DND-41 (cell line): ENCODE data around the gene FGL2.
A peak's percentile ranks its signal among the peaks of the same experiment; 100 is the strongest.
"Not testable (repeated sequence)": the region's sequence is repeated elsewhere in the genome, so short reads cannot be mapped to it uniquely, and the experiment has no call there.

Source experiments
- ATAC-seq: fragments of 200-7000 bp; cut with Tn5 transposase; 3 replicates; pipeline ENCODE4 v1.9.1; 2021; ENCODE audit warnings: low read depth; ENCODE audit not compliant: insufficient read depth
- DNase-seq: peaks from one replicate; pipeline ENCODE4 v3.0.0-alpha.2; 2020
- H2AFZ ChIP-seq: 2 replicates; pipeline ENCODE4 v1.6.0; 2012; ENCODE audit warnings: low read depth, low read length
- H3K27ac ChIP-seq: 2 replicates; pipeline ENCODE4 v1.5.1; 2012; ENCODE audit warnings: low read length, inconsistent platforms
- H3K27me3 ChIP-seq: fragments of 200-600 bp; sonication (generic); 2 replicates; pipeline ENCODE4 v1.6.0; 2012; ENCODE audit warnings: low read length, mild to moderate bottlenecking, inconsistent platforms; ENCODE audit not compliant: insufficient read depth, poor library complexity
- H3K36me3 ChIP-seq: 2 replicates; pipeline ENCODE4 v1.5.1; 2012; ENCODE audit warnings: low read length, inconsistent platforms; ENCODE audit not compliant: insufficient read depth
- H3K4me1 ChIP-seq: 2 replicates; pipeline ENCODE4 v1.5.1; 2012; ENCODE audit warnings: mild to moderate bottlenecking, low read length; ENCODE audit not compliant: insufficient read depth
- H3K4me2 ChIP-seq: 2 replicates; pipeline ENCODE4 v1.6.0; 2012; ENCODE audit warnings: mild to moderate bottlenecking, moderate library complexity, low read length, inconsistent platforms; ENCODE audit not compliant: insufficient read depth
- H3K4me3 ChIP-seq, 2 experiments: fragments of 200-600 bp in 1 of 2; shearing (Covaris generic) in 1 of 2; 2 replicates each; pipeline ENCODE4 v1.5.1; 2012 to 2016; ENCODE audit warnings: inconsistent platforms in 2 of 2, low read length in 2 of 2, mild to moderate bottlenecking in 2 of 2, low read depth in 1 of 2, moderate library complexity in 1 of 2
- H3K79me2 ChIP-seq: 2 replicates; pipeline ENCODE4 v1.6.0; 2012; ENCODE audit warnings: low read length, inconsistent platforms; ENCODE audit not compliant: insufficient read depth
- H3K9ac ChIP-seq: 2 replicates; pipeline ENCODE4 v1.6.0; 2012; ENCODE audit warnings: low read depth, mild to moderate bottlenecking, inconsistent platforms, low read length, moderate library complexity
- H3K9me3 ChIP-seq: 2 replicates; pipeline ENCODE4 v1.5.1; 2012; ENCODE audit warnings: low read length, moderate library complexity, mild to moderate bottlenecking, inconsistent platforms; ENCODE audit not compliant: insufficient read depth, severe bottlenecking
- H4K20me1 ChIP-seq: 2 replicates; pipeline ENCODE4 v1.6.0; 2012; ENCODE audit warnings: low read length; ENCODE audit not compliant: insufficient read depth
- CTCF ChIP-seq: IDR thresholded peaks from 2 replicates; pipeline ENCODE4 v1.5.1; 2012; ENCODE audit warnings: borderline replicate concordance, low read length, moderate library complexity, mild to moderate bottlenecking; ENCODE audit not compliant: poor library complexity, severe bottlenecking; ENCODE audit errors: extremely low read depth
- EZH2 ChIP-seq: IDR thresholded peaks from 3 replicates; pipeline ENCODE4 v1.6.1; 2012; ENCODE audit warnings: borderline replicate concordance, low read depth, mild to moderate bottlenecking, moderate library complexity, low read length, inconsistent platforms; ENCODE audit not compliant: severe bottlenecking

Gene FGL2

GRCh38 chr7:77223261-77223660 is 23.6 kb upstream of the FGL2 start:
- Histone ChIP-seq H3K79me2 (no peaks in the 10 kb centered on the region), H3K4me1 (peaks cover 25% of the 10 kb centered on the region), H3K9ac (no peak overlapping the region), H3K27me3 (no peaks in the 10 kb centered on the region), H3K9me3 (peaks cover 6% of the 10 kb centered on the region), H4K20me1 (no peaks in the 10 kb centered on the region), H3K27ac (peak overlapping the region; percentile 44), H3K4me3 (no peak overlapping the region), H3K36me3 (no peaks in the 10 kb centered on the region), H2AFZ (peak overlapping the region; percentile 5; the same call in 1 of the 2 replicates), H3K4me2 (no peak overlapping the region; the same call in 1 of the 2 replicates)
- ATAC-seq = peak; percentile 75
- TF ChIP-seq CTCF (no peak), EZH2 (no peak)
- DNase-seq = peak; percentile 49

GRCh38 chr7:77222819-77223218 is 23.2 kb upstream of the FGL2 start:
- H3K4me2 ChIP-seq = no peak overlapping the region
- H3K4me3 ChIP-seq = no peak overlapping the region
- no peaks in the 10 kb centered on the region for H3K79me2 ChIP-seq
- H3K36me3 ChIP-seq = no peaks in the 10 kb centered on the region
- DNase-seq (peak; percentile 41), ATAC-seq (peak; percentile 88)
- no peak overlapping the region for H3K9ac ChIP-seq
- H3K27me3 ChIP-seq = no peaks in the 10 kb centered on the region
- H3K4me1 ChIP-seq = peaks cover 25% of the 10 kb centered on the region
- no peak overlapping the region for H2AFZ ChIP-seq
- H3K27ac ChIP-seq = peak overlapping the region; percentile 44
- H3K9me3 ChIP-seq = peaks cover 6% of the 10 kb centered on the region
- no peaks in the 10 kb centered on the region for H4K20me1 ChIP-seq
- TF ChIP-seq EZH2 (no peak), CTCF (no peak)

- H2AFZ ChIP-seq = no peak overlapping the region
- no peaks in the 10 kb centered on the region for H3K27me3 ChIP-seq
- TF ChIP-seq EZH2 (no peak), CTCF (no peak)
- H3K9ac ChIP-seq = no peak overlapping the region
- no peak overlapping the region for H3K4me2 ChIP-seq
- H3K27ac ChIP-seq = peak overlapping the region; percentile 44
- H3K36me3 ChIP-seq = no peaks in the 10 kb centered on the region
- H3K4me3 ChIP-seq = no peak overlapping the region
- peaks cover 6% of the 10 kb centered on the region for H3K9me3 ChIP-seq
- ATAC-seq (no peak), DNase-seq (no peak)
- peaks cover 25% of the 10 kb centered on the region for H3K4me1 ChIP-seq
- no peaks in the 10 kb centered on the region for H4K20me1 ChIP-seq
- no peaks in the 10 kb centered on the region for H3K79me2 ChIP-seq
Measured at GRCh38 chr7:77222065-77222464, 22.4 kb upstream of the FGL2 start.

GRCh38 chr7:77219701-77220331 is 20.2 kb upstream of the FGL2 start:
- H3K4me3 ChIP-seq, H2AFZ ChIP-seq, H3K79me2 ChIP-seq, DNase-seq, H4K20me1 ChIP-seq, H3K36me3 ChIP-seq, ATAC-seq, H3K27ac ChIP-seq, H3K9me3 ChIP-seq, H3K27me3 ChIP-seq, H3K4me2 ChIP-seq, H3K9ac ChIP-seq: not testable (repeated sequence)
- peaks cover 25% of the 10 kb centered on the region for H3K4me1 ChIP-seq
